ENCODE results near the gene GADD45B.

Gene GADD45B

DNA sequence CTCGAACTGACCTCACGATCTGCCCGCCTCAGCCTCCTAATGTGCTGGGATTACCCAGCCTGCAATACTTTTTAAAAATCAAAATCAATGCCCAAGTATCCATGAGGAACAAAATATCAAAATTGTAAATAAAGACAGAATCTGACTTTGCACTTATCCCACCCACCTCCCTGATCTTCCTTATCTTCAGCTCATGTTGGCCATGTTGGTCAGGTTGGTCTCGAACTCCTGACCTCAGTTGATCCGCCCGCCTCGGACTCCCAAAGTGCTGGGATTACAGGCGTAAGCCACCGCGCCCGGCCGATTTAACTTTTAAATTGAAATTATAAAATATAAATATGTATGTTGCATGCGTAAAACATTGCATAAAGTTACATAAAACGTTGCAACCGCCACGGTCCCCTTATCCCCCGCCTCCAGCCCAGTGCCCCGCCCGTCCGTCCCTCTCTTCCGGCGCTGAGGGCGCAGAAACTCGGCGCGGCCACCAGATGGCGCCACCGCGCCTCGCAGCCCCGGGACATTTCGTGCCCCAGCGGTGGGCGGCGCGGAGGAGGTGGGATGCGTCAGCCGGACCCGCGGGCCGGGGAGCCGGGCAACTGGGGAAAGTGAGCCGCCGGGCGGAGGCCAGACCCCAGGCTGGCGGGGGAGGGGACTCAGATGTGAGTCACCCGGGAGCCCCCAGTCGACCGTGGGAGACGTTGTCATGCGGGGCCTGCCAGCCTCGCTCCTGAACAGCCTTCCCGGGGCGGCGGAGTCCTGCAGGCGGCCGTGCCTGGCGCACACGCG lies 1.5 kb upstream of the GADD45B start (continued):
- TF ChIP-seq, protein P1, sequence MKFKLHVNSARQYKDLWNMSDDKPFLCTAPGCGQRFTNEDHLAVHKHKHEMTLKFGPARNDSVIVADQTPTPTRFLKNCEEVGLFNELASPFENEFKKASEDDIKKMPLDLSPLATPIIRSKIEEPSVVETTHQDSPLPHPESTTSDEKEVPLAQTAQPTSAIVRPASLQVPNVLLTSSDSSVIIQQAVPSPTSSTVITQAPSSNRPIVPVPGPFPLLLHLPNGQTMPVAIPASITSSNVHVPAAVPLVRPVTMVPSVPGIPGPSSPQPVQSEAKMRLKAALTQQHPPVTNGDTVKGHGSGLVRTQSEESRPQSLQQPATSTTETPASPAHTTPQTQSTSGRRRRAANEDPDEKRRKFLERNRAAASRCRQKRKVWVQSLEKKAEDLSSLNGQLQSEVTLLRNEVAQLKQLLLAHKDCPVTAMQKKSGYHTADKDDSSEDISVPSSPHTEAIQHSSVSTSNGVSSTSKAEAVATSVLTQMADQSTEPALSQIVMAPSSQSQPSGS (tag by site-specific recombination; IDR thresholded peaks at IDR 0.05; ENCODE audit: low read depth), result 0 out of 2 replicates have a peak, but pooled peaks have one; percentile 2
- TF ChIP-seq, protein P2, sequence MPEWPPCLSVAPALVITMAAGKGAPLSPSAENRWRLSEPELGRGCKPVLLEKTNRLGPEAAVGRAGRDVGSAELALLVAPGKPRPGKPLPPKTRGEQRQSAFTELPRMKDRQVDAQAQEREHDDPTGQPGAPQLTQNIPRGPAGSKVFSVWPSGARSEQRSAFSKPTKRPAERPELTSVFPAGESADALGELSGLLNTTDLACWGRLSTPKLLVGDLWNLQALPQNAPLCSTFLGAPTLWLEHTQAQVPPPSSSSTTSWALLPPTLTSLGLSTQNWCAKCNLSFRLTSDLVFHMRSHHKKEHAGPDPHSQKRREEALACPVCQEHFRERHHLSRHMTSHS (tag by site-specific recombination; IDR thresholded peaks at IDR 0.05), result no peak
- TF ChIP-seq, protein P3, sequence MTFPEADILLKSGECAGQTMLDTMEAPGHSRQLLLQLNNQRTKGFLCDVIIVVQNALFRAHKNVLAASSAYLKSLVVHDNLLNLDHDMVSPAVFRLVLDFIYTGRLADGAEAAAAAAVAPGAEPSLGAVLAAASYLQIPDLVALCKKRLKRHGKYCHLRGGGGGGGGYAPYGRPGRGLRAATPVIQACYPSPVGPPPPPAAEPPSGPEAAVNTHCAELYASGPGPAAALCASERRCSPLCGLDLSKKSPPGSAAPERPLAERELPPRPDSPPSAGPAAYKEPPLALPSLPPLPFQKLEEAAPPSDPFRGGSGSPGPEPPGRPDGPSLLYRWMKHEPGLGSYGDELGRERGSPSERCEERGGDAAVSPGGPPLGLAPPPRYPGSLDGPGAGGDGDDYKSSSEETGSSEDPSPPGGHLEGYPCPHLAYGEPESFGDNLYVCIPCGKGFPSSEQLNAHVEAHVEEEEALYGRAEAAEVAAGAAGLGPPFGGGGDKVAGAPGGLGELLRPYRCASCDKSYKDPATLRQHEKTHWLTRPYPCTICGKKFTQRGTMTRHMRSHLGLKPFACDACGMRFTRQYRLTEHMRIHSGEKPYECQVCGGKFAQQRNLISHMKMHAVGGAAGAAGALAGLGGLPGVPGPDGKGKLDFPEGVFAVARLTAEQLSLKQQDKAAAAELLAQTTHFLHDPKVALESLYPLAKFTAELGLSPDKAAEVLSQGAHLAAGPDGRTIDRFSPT (tag by site-specific recombination; IDR thresholded peaks at IDR 0.05), result peak; percentile 99
- TF ChIP-seq, protein P4, sequence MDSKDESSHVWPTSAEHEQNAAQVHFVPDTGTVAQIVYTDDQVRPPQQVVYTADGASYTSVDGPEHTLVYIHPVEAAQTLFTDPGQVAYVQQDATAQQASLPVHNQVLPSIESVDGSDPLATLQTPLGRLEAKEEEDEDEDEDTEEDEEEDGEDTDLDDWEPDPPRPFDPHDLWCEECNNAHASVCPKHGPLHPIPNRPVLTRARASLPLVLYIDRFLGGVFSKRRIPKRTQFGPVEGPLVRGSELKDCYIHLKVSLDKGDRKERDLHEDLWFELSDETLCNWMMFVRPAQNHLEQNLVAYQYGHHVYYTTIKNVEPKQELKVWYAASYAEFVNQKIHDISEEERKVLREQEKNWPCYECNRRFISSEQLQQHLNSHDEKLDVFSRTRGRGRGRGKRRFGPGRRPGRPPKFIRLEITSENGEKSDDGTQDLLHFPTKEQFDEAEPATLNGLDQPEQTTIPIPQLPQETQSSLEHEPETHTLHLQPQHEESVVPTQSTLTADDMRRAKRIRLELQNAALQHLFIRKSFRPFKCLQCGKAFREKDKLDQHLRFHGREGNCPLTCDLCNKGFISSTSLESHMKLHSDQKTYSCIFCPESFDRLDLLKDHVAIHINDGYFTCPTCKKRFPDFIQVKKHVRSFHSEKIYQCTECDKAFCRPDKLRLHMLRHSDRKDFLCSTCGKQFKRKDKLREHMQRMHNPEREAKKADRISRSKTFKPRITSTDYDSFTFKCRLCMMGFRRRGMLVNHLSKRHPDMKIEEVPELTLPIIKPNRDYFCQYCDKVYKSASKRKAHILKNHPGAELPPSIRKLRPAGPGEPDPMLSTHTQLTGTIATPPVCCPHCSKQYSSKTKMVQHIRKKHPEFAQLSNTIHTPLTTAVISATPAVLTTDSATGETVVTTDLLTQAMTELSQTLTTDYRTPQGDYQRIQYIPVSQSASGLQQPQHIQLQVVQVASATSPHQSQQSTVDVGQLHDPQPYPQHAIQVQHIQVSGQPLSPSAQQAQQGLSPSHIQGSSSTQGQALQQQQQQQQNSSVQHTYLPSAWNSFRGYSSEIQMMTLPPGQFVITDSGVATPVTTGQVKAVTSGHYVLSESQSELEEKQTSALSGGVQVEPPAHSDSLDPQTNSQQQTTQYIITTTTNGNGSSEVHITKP (tag by site-specific recombination; IDR thresholded peaks at IDR 0.05), result peak; percentile 72
- TF ChIP-seq ZEB2 (tag by site-specific recombination; IDR thresholded peaks at IDR 0.05) (peak; percentile 98), ZNF335 (tag by site-specific recombination; conservative IDR thresholded peaks at IDR 0.05) (no peak), SP3 (tag by site-specific recombination; IDR thresholded peaks at IDR 0.05) (peak; percentile 67), GLI2 (tag by site-specific recombination; IDR thresholded peaks at IDR 0.05; ENCODE audit: borderline replicate concordance, low read depth) (no peak), ZNF501 (tag by site-specific recombination; IDR thresholded peaks at IDR 0.05) (peak; percentile 73; the same call in 1 of the 2 replicates), ZXDB (tag by site-specific recombination; IDR thresholded peaks at IDR 0.05) (0 out of 2 replicates have a peak, but pooled peaks have one; percentile 21), ZNF341 (tag by site-specific recombination; IDR thresholded peaks at IDR 0.05; ENCODE audit: low read depth) (peak; percentile 83), ZNF660 (tag by site-specific recombination; IDR thresholded peaks at IDR 0.05) (peak; percentile 72), ZNF10 (tag by site-specific recombination; IDR thresholded peaks at IDR 0.05) (peak; percentile 53; the same call in 1 of the 2 replicates), ZNF311 (tag by site-specific recombination; IDR thresholded peaks at IDR 0.05; ENCODE audit: borderline replicate concordance) (no peak)
- TF ChIP-seq, protein P5, sequence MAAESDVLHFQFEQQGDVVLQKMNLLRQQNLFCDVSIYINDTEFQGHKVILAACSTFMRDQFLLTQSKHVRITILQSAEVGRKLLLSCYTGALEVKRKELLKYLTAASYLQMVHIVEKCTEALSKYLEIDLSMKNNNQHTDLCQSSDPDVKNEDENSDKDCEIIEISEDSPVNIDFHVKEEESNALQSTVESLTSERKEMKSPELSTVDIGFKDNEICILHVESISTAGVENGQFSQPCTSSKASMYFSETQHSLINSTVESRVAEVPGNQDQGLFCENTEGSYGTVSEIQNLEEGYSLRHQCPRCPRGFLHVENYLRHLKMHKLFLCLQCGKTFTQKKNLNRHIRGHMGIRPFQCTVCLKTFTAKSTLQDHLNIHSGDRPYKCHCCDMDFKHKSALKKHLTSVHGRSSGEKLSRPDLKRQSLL (tag by site-specific recombination; IDR thresholded peaks at IDR 0.05), result 0 out of 2 replicates have a peak, but pooled peaks have one; percentile 39

Data from HEK293 (cell line).